Smooth muscle cell (in vitro differentiated cells): Measurements from ENCODE around the gene BCL10. TPM values are rescaled to one million over a fixed set of nuclear protein-coding genes. Genes with fewer than 3 reads are reported as not detected.

Experiments used
- DNase-seq: peaks from one replicate; lab custom pipeline; 2025; ENCODE audit not compliant: unreplicated experiment; lab: John Stamatoyannopoulos, UW
- H2AFZ ChIP-seq: fragments of 200-600 bp; sonication (generic); 2 replicates; pipeline ENCODE4 v1.6.0; 2016; ENCODE audit warnings: antibody characterized with exemption, low read depth, mild to moderate bottlenecking
- H3F3A ChIP-seq: fragments of 200-600 bp; sonication (generic); 2 replicates; pipeline ENCODE4 v1.6.0; 2017; ENCODE audit warnings: antibody characterized with exemption, low read depth
- H3K27ac ChIP-seq: fragments of 200-600 bp; sonication (generic); 2 replicates; pipeline ENCODE4 v1.5.1; 2016; ENCODE audit warnings: low read depth, mild to moderate bottlenecking
- H3K27me3 ChIP-seq: fragments of 200-600 bp; sonication (generic); 2 replicates; pipeline ENCODE4 v1.6.1; 2016; ENCODE audit warnings: low read depth, mild to moderate bottlenecking
- H3K36me3 ChIP-seq: fragments of 200-600 bp; sonication (generic); 2 replicates; pipeline ENCODE4 v1.5.1; 2016; ENCODE audit warnings: low read depth
- H3K4me1 ChIP-seq: fragments of 200-600 bp; sonication (generic); 2 replicates; pipeline ENCODE4 v1.5.1; 2016; ENCODE audit warnings: low read depth
- H3K4me2 ChIP-seq: fragments of 200-600 bp; sonication (generic); 2 replicates; pipeline ENCODE4 v1.6.0; 2016; ENCODE audit warnings: mild to moderate bottlenecking
- H3K4me3 ChIP-seq: fragments of 200-600 bp; sonication (generic); 2 replicates; pipeline ENCODE4 v1.5.1; 2016; ENCODE audit warnings: mild to moderate bottlenecking
- H3K79me2 ChIP-seq: fragments of 200-600 bp; sonication (generic); 2 replicates; pipeline ENCODE4 v1.6.0; 2016; ENCODE audit warnings: low read depth, mild to moderate bottlenecking
- H3K9ac ChIP-seq: fragments of 200-600 bp; sonication (generic); 2 replicates; pipeline ENCODE4 v1.6.0; 2016; ENCODE audit warnings: low read depth
- H3K9me3 ChIP-seq: fragments of 200-600 bp; sonication (generic); replicated peaks from 2 replicates; pipeline ENCODE4 v1.5.1; 2016; ENCODE audit warnings: low read depth
- H4K20me1 ChIP-seq: fragments of 200-600 bp; sonication (generic); 2 replicates; pipeline ENCODE4 v1.6.0; 2016; ENCODE audit warnings: low read depth
- WGBS: methylation state at CpG from one replicate; pipeline ENCODE4 v1.1.7; 2016; ENCODE audit warnings: low lambda C conversion rate; 5-methylcytosine and 5-hydroxymethylcytosine counted together
- polyA plus RNA-seq: library from polyadenylated mRNA; unstranded; fragments of >200 nt; fragmentation: Nextera tagmentation; extraction: Ambion mirVana; gene quantifications from 2 replicates; pipeline ENCODE4 v1.2.1, GENCODE V29; 2016
- total RNA-seq: library from RNA; depleted of rRNA; stranded (reverse); fragments of >200 nt; gene quantifications from 2 replicates; pipeline ENCODE4 v1.2.3, GENCODE V29; 2014
- TF ChIP-seq, protein P1 (sequence below): fragments of 200-600 bp; sonication (generic); IDR thresholded peaks from 2 replicates; pipeline ENCODE4 v1.5.1; 2017; ENCODE audit warnings: borderline replicate concordance, mild to moderate bottlenecking, antibody characterized with exemption; ENCODE audit not compliant: insufficient read depth, poor library complexity, severe bottlenecking

The BCL10 gene
- total and polyA plus RNA-seq, 2 experiments from 2014 or later: 21.4 to 34.3 TPM

DNA sequence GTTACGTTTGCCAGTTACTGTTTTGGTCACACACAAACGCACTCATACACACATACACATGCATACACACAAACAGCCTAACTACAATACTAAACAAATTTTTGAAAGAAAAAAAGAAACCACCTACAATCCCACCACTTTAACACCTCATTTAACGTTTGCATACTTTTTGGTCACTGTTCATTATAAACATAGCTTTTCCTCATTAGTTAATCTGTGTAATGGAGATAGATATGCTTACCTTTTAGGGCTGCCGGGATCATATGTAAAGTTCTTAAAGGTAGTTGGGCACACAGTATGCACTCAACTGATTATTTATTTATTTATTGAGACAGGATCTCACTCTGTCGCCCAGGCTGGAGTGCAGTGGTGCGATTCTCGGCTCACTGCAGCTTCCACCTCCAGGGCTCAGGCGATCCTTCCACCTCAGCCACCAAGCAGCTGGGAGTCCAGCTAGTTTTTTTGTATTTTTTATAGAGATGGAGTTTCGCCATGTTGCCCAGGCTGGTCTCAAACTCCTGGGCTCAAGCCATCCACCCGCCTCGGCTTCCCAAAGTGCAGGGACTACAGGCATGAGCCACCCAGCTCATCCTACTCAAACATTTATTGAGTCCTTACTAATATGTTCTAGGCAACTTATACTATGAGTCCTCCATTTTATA lies 677 bp upstream of the BCL10 start:
- Histone ChIP-seq H3K4me2 (peak overlapping the region; percentile 86), H3K4me1 (peaks cover 15% of the 10 kb centered on the region), H3F3A (peaks cover 17% of the 10 kb centered on the region), H3K9me3 (no peaks in the 10 kb centered on the region), H3K27me3 (no peaks in the 10 kb centered on the region), H3K27ac (peak overlapping the region; percentile 94), H4K20me1 (peaks cover 32% of the 10 kb centered on the region), H3K79me2 (peaks cover 36% of the 10 kb centered on the region), H3K4me3 (peak overlapping the region; percentile 77), H2AFZ (no peak overlapping the region), H3K36me3 (no peaks in the 10 kb centered on the region), H3K9ac (peak overlapping the region; percentile 69)
- no peak for DNase-seq
- TF ChIP-seq, protein P1, sequence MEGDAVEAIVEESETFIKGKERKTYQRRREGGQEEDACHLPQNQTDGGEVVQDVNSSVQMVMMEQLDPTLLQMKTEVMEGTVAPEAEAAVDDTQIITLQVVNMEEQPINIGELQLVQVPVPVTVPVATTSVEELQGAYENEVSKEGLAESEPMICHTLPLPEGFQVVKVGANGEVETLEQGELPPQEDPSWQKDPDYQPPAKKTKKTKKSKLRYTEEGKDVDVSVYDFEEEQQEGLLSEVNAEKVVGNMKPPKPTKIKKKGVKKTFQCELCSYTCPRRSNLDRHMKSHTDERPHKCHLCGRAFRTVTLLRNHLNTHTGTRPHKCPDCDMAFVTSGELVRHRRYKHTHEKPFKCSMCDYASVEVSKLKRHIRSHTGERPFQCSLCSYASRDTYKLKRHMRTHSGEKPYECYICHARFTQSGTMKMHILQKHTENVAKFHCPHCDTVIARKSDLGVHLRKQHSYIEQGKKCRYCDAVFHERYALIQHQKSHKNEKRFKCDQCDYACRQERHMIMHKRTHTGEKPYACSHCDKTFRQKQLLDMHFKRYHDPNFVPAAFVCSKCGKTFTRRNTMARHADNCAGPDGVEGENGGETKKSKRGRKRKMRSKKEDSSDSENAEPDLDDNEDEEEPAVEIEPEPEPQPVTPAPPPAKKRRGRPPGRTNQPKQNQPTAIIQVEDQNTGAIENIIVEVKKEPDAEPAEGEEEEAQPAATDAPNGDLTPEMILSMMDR: no peak
- WGBS: 68% methylated on average over 11 of the region's 11 CpGs

DNA sequence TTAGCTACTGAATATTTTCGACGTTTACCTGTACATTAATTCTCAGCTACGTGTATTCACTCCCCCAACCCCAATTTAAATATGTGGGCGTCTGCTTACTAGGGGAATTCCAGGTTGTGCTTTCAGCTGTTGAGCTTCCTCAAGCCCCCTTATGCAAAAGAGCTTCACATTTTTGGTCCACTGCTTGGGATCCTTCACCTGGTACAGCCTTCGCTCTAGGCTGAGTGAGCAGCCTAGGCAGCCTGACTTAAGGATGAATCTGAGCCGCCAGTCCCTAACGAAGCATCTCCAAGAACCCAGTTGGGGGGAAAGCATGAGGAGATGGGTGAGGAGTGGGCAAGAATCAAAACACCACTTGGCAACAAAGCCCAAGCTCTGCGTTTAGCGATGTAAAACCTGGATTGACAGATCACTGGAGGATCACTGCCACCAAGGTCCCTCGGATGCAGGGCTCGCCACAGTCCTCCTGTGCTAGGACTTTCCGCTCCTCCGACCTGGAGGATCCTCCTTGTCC lies 674 bp downstream of the BCL10 start:
- peak overlapping the region; percentile 90 for H3K9ac ChIP-seq
- H3K36me3 ChIP-seq: peaks cover under 1% of the 10 kb centered on the region
- H3K9me3 ChIP-seq: no peaks in the 10 kb centered on the region
- peak overlapping the region; percentile 94 for H3K27ac ChIP-seq
- DNase-seq: no peak
- H3K79me2 ChIP-seq: peaks cover 48% of the 10 kb centered on the region
- peak overlapping the region; percentile 77 for H3K4me3 ChIP-seq
- H2AFZ ChIP-seq: no peak overlapping the region
- peaks cover 17% of the 10 kb centered on the region for H3F3A ChIP-seq
- WGBS: 5% methylated on average over 13 of the region's 13 CpGs
- peaks cover 46% of the 10 kb centered on the region for H4K20me1 ChIP-seq
- peaks cover 15% of the 10 kb centered on the region for H3K4me1 ChIP-seq
- no peaks in the 10 kb centered on the region for H3K27me3 ChIP-seq
- TF ChIP-seq, protein P1: no peak
- peak overlapping the region; percentile 87 for H3K4me2 ChIP-seq

DNA sequence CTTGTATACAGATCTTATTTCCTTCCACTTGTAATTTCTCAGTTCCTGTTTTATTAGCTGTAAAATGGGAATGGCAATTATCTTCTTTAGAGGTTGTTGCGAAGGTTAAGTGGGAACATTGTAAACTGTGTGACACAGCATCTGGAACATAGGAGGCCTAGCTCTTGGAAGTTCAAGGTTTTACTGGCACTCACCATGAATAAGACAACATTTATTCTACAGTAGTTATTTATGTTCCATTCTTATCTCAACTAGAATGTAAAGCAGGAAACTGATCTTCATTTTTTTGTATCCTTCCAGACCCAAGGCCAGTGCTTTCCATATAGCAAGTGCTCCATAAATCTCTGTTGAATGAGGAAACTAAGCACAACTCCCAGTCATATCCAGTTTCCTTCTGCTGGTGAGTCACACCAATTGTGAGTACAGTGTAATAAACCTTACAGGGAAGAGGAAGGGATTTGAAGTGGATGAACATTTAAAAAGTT lies 1.4 kb downstream of the BCL10 start:
- Histone ChIP-seq H3K4me2 (peak overlapping the region; percentile 87), H3K27me3 (no peaks in the 10 kb centered on the region), H3K79me2 (peaks cover 56% of the 10 kb centered on the region), H3F3A (peaks cover 17% of the 10 kb centered on the region), H3K4me1 (peaks cover 15% of the 10 kb centered on the region), H3K4me3 (peak overlapping the region; percentile 77), H2AFZ (no peak overlapping the region), H3K36me3 (peaks cover 8% of the 10 kb centered on the region), H4K20me1 (peaks cover 53% of the 10 kb centered on the region), H3K27ac (peak overlapping the region; percentile 94), H3K9ac (peak overlapping the region; percentile 90), H3K9me3 (no peaks in the 10 kb centered on the region)
- TF ChIP-seq, protein P1: no peak
- WGBS: 30% methylated on average over 1 of the region's 1 CpG
- DNase-seq: no peak
